A673 (cell line): Measurements from ENCODE around the gene ATP9A. TPM values are rescaled to one million over a fixed set of nuclear protein-coding genes. Genes with fewer than 3 reads are reported as not detected.

Experiments
- BruUV-seq: library from RNA; stranded (reverse); fragments of 400-500 nt; replicated peaks from 2 replicates; lab custom pipeline; 2021; lab: Mats Ljungman, UMichigan
- CTCF ChIA-PET: fragments of 300-600 bp; sonication (Branson Sonifier 250); formaldehyde crosslinking; loops from one replicate; lab custom pipeline; 2022; ENCODE audit warnings: antibody characterized with exemption; lab: Charles Lee
- POLR2A ChIA-PET: fragments of 300-600 bp; sonication (Branson Sonifier 250); formaldehyde crosslinking; loops from one replicate; lab custom pipeline; 2022; ENCODE audit warnings: antibody characterized with exemption; ENCODE audit not compliant: low non-redundant PET; lab: Charles Lee
- DNase-seq: peaks from one replicate; pipeline ENCODE4 v3.0.0-alpha.2; 2015; ENCODE audit warnings: low spot score
- H3K27ac ChIP-seq: fragments of 200-600 bp; sonication (generic); 2 replicates; pipeline ENCODE4 v1.5.1; 2016; ENCODE audit warnings: mixed run types, low read depth, mild to moderate bottlenecking, mixed read lengths, antibody characterized with exemption, low read length; ENCODE audit not compliant: poor library complexity, severe bottlenecking
- H3K27me3 ChIP-seq: fragments of 200-600 bp; sonication (generic); replicated peaks from 2 replicates; pipeline ENCODE4 v1.6.1; 2017; ENCODE audit warnings: mixed run types, low read depth, mild to moderate bottlenecking, mixed read lengths, antibody characterized with exemption, low read length; ENCODE audit not compliant: insufficient read depth, poor library complexity
- H3K36me3 ChIP-seq: fragments of 200-600 bp; sonication (generic); 2 replicates; pipeline ENCODE4 v1.6.1; 2016; ENCODE audit warnings: mixed run types, mild to moderate bottlenecking, mixed read lengths, antibody characterized with exemption, low read length; ENCODE audit not compliant: insufficient read depth, poor library complexity, severe bottlenecking
- H3K4me1 ChIP-seq: fragments of 200-600 bp; sonication (generic); 2 replicates; pipeline ENCODE4 v1.6.1; 2017; ENCODE audit warnings: mixed run types, mild to moderate bottlenecking, mixed read lengths, antibody characterized with exemption, low read length; ENCODE audit not compliant: insufficient read depth, poor library complexity, severe bottlenecking
- H3K4me3 ChIP-seq: fragments of 200-600 bp; sonication (generic); 2 replicates; pipeline ENCODE4 v1.5.1; 2016; ENCODE audit warnings: low read depth, mixed run types, mild to moderate bottlenecking, mixed read lengths, low read length; ENCODE audit not compliant: poor library complexity, severe bottlenecking
- H3K9me3 ChIP-seq: fragments of 200-600 bp; sonication (generic); 2 replicates; pipeline ENCODE4 v1.6.1; 2016; ENCODE audit warnings: mixed run types, low read depth, mild to moderate bottlenecking, mixed read lengths, antibody characterized with exemption, low read length; ENCODE audit not compliant: poor library complexity, severe bottlenecking
- CTCF ChIP-seq: fragments of 300-800, 200-600 bp; sonication (generic); conservative IDR thresholded peaks from 2 replicates; pipeline ENCODE4 v1.5.1; 2017; ENCODE audit warnings: low read depth, mild to moderate bottlenecking, antibody characterized with exemption, low read length, moderate library complexity, mixed read lengths
- EZH2 ChIP-seq: fragments of 200-600 bp; sonication (generic); IDR thresholded peaks from 2 replicates; pipeline ENCODE4 v1.6.1; 2017; ENCODE audit warnings: borderline replicate concordance, low read depth, mild to moderate bottlenecking, mixed read lengths, antibody characterized with exemption, low read length; ENCODE audit not compliant: poor library complexity, severe bottlenecking
- intact Hi-C: fragments of 100-400 bp; cut with micrococcal nuclease; formaldehyde crosslinking; loops from one replicate; pipeline ENCODE4 v1.10.0; 2022; ENCODE audit not compliant: unreplicated experiment
- total RNA-seq: library from RNA; stranded (reverse); gene quantifications from 2 replicates; pipeline ENCODE4 v1.2.3, GENCODE V29; 2021

Gene ATP9A
- total RNA-seq, 1 experiment from 2014 or later, result 31.2 TPM

GRCh38 chr20:51703400-51704287, 64.5 kb downstream of the ATP9A start:
- no peak overlapping the region for H3K4me3 ChIP-seq
- intact Hi-C loops, result loop anchor here (2.0 to 5.0 kb wide), 3 partner anchors 66 to 379 kb away; partner anchors contain the start of gene SALL4
- ChIA-PET POLR2A (no interaction called here), CTCF (no interaction called here)
- H3K9me3 ChIP-seq, result no peaks in the 10 kb centered on the region
- no peaks in the 10 kb centered on the region for H3K27me3 ChIP-seq
- peak; percentile 87 for DNase-seq
- BruUV-seq, result no TSS peak
- peaks cover 56% of the 10 kb centered on the region for H3K4me1 ChIP-seq
- no peaks in the 10 kb centered on the region for H3K36me3 ChIP-seq
- peak overlapping the region; percentile 46 for H3K27ac ChIP-seq
- TF ChIP-seq EZH2 (no peak), CTCF (no peak)

- intact Hi-C loops, result loop anchor here (2.0 to 5.0 kb wide), 3 partner anchors 65 to 380 kb away; partner anchors contain the start of gene SALL4
- no peak for DNase-seq
- H3K36me3 ChIP-seq, result no peaks in the 10 kb centered on the region
- H3K4me3 ChIP-seq, result no peak overlapping the region
- peak overlapping the region; percentile 46 for H3K27ac ChIP-seq
- CTCF ChIA-PET, result no interaction called here
- no peaks in the 10 kb centered on the region for H3K27me3 ChIP-seq
- POLR2A ChIA-PET, result no interaction called here
- peaks cover 67% of the 10 kb centered on the region for H3K4me1 ChIP-seq
- no peaks in the 10 kb centered on the region for H3K9me3 ChIP-seq
- BruUV-seq, result no TSS peak
- TF ChIP-seq CTCF (no peak), EZH2 (no peak)
Observed at GRCh38 chr20:51702556-51702955, 65.6 kb downstream of the ATP9A start.

- no TSS peak for BruUV-seq
- Histone ChIP-seq H3K27ac (no peak overlapping the region), H3K36me3 (no peaks in the 10 kb centered on the region), H3K27me3 (no peaks in the 10 kb centered on the region), H3K9me3 (no peaks in the 10 kb centered on the region), H3K4me3 (no peak overlapping the region), H3K4me1 (peaks cover 73% of the 10 kb centered on the region)
- intact Hi-C loops, result loop anchor here (5.0 kb wide), 2 partner anchors 64 to 101 kb away; partner anchors contain the start of gene SALL4
- TF ChIP-seq CTCF, result peak; percentile 74
- TF ChIP-seq EZH2, result no peak
- peak; percentile 77 for DNase-seq
- CTCF ChIA-PET, result interaction anchor here (0.5 to 1.2 kb wide), 15 partner anchors 21 to 1065 kb away, joined by 3 to 6 read pairs (median 4); no protein-coding TSS in a partner anchor
- POLR2A ChIA-PET, result interaction anchor here (0.6 kb wide), 3 partner anchors 51 to 569 kb away, joined by 3 to 4 read pairs (median 4); no protein-coding TSS in a partner anchor
Observed at GRCh38 chr20:51700809-51701285, 67.3 kb downstream of the ATP9A start.
